Upper lobe of left lung (tissue), 6 donors: Measurements from ENCODE around the gene GPR153. TPM values are rescaled to one million over a fixed set of nuclear protein-coding genes. Genes with fewer than 3 reads are reported as not detected.
A peak's percentile ranks its signal among the peaks of the same experiment; 100 is the strongest.

Source experiments
- ATAC-seq, 2 donors: fragments of 200-7000 bp; cut with Tn5 transposase; one replicate each; pipeline ENCODE4 v1.9.1; 2022; ENCODE audit warnings: mild to moderate bottlenecking in 2 of 2, moderate library complexity in 2 of 2; ENCODE audit not compliant: low FRiP score in 2 of 2
- DNase-seq, 2 donors: peaks; one replicate each; pipeline ENCODE4 v3.0.0-alpha.2; 2019 to 2020
- H3K27ac ChIP-seq, 4 donors: fragments of 200-600 bp; sonication (generic); one replicate each; pipeline ENCODE4 v1.5.1; 2016 to 2019
- H3K27me3 ChIP-seq, 4 donors: fragments of 200-600 bp; sonication (generic); one replicate each; pipeline ENCODE4 v1.5.1; 2017 to 2019
- H3K36me3 ChIP-seq, 4 donors: fragments of 200-600 bp; sonication (generic); one replicate each; pipeline ENCODE4 v1.5.1; 2016 to 2019
- H3K4me1 ChIP-seq, 4 donors: fragments of 200-600 bp; sonication (generic); one replicate each; pipeline ENCODE4 v1.5.1; 2018 to 2019
- H3K4me3 ChIP-seq, 4 donors: fragments of 200-600 bp; sonication (generic); one replicate each; pipeline ENCODE4 v1.5.1; 2017 to 2019; ENCODE audit warnings: mild to moderate bottlenecking in 2 of 4, moderate library complexity in 1 of 4
- H3K9me3 ChIP-seq, 4 donors: fragments of 200-600 bp; sonication (generic); one replicate each; pipeline ENCODE4 v1.5.1; 2018 to 2019
- CTCF ChIP-seq, 6 experiments: fragments of 450-650 bp in 4 of 6; fragments of 200-600 bp in 2 of 6; sonication (generic) in 2 of 6; IDR thresholded peaks; one replicate each; pipeline ENCODE4 v1.5.1; 2016 to 2019; ENCODE audit warnings: antibody characterized with exemption in 6 of 6
- EP300 ChIP-seq, 4 donors: sonication (generic); formaldehyde crosslinking; IDR thresholded peaks; one replicate each; pipeline ENCODE4 v1.5.1; 2017; ENCODE audit warnings: antibody characterized with exemption in 4 of 4, control low read depth in 2 of 4
- POLR2A ChIP-seq, 4 donors: fragments of 450-650 bp; IDR thresholded peaks; one replicate each; pipeline ENCODE4 v1.5.1; 2016 to 2017; ENCODE audit warnings: antibody characterized with exemption in 4 of 4, mild to moderate bottlenecking in 2 of 4
- POLR2AphosphoS5 ChIP-seq, 2 donors: sonication (generic); formaldehyde crosslinking; IDR thresholded peaks; one replicate each; pipeline ENCODE4 v1.5.1; 2017; ENCODE audit warnings: antibody characterized with exemption in 2 of 2
- WGBS, 2 donors: methylation state at CpG; one replicate each; pipeline ENCODE4 v1.1.5; 2017 to 2018; 5-methylcytosine and 5-hydroxymethylcytosine counted together
- total RNA-seq, 6 donors: library from RNA; depleted of rRNA in 4 of 6; stranded (reverse); fragments of >200 nt in 4 of 6; gene quantifications; one replicate each; pipeline versions ENCODE4 v1.1.0 to v1.2.1, GENCODE V29; 2016 to 2021
- donor health status: DM: no; HTN: no; CAD: no; lungs with moderate emphysema.
- donor health status: DM: no; HTN: yes; CAD: no; lungs with severe emphysema.

The GPR153 gene
- total RNA-seq, 6 donors from 2014 or later, result 2.4 to 25.7 (median 12.5) TPM

- H3K36me3 ChIP-seq, result peaks cover 0 to 6% (median 0%) of the 10 kb centered on the region in 4 donors
- WGBS, 2 donors, result 77 to 85% methylated on average over 4 to 8 of the region's 8 CpGs
- H3K9me3 ChIP-seq, result no peaks in the 10 kb centered on the region
- no peak overlapping the region for H3K4me3 ChIP-seq
- no peak for ATAC-seq
- peaks cover 14 to 28% (median 24%) of the 10 kb centered on the region in 4 donors for H3K4me1 ChIP-seq
- no peak overlapping the region for H3K27ac ChIP-seq
- H3K27me3 ChIP-seq, result peaks cover 0 to 9% (median 5%) of the 10 kb centered on the region in 4 donors
- TF ChIP-seq POLR2A (IDR thresholded peaks at IDR 0.05) (no peak), CTCF (IDR thresholded peaks at IDR 0.05) (no peak), EP300 (IDR thresholded peaks at IDR 0.05) (no peak), POLR2AphosphoS5 (IDR thresholded peaks at IDR 0.05) (no peak)
- DNase-seq, result peak in 1 of 2 donors; percentile 57
Observed at GRCh38 chr1:6257541-6258069, 3.3 kb downstream of the GPR153 start.

- Histone ChIP-seq H3K27ac (no peak overlapping the region), H3K36me3 (peaks cover 0 to 6% (median 0%) of the 10 kb centered on the region in 4 donors), H3K4me3 (no peak overlapping the region), H3K9me3 (no peaks in the 10 kb centered on the region), H3K4me1 (peaks cover 12 to 25% (median 22%) of the 10 kb centered on the region in 4 donors), H3K27me3 (peaks cover 0 to 9% (median 3%) of the 10 kb centered on the region in 4 donors)
- ATAC-seq (no peak), DNase-seq (no peak)
- no peak for TF ChIP-seq POLR2AphosphoS5 (IDR thresholded peaks at IDR 0.05)
- no peak for TF ChIP-seq CTCF (IDR thresholded peaks at IDR 0.05)
- TF ChIP-seq POLR2A (IDR thresholded peaks at IDR 0.05), result no peak
- no peak for TF ChIP-seq EP300 (IDR thresholded peaks at IDR 0.05)
- 89% methylated on average over 12 to 13 of the region's 13 CpGs for whole genome bisulfite sequencing, 2 donors
Observed at GRCh38 chr1:6256645-6257044, 4.3 kb downstream of the GPR153 start.

GRCh38 chr1:6254691-6255090 is 6.2 kb downstream of the GPR153 start:
- TF ChIP-seq POLR2A (IDR thresholded peaks at IDR 0.05) (no peak), EP300 (IDR thresholded peaks at IDR 0.05) (no peak), CTCF (IDR thresholded peaks at IDR 0.05) (no peak), POLR2AphosphoS5 (IDR thresholded peaks at IDR 0.05) (no peak)

GRCh38 chr1:6253380-6253779 is 7.5 kb downstream of the GPR153 start:
- H3K36me3 ChIP-seq, result peaks cover 0 to 6% (median 0%) of the 10 kb centered on the region in 4 donors
- DNase-seq, result no peak
- H3K27me3 ChIP-seq, result peaks cover 0 to 17% (median 7%) of the 10 kb centered on the region in 4 donors
- peaks cover 0 to 13% (median 8%) of the 10 kb centered on the region in 4 donors for H3K4me1 ChIP-seq
- H3K4me3 ChIP-seq, result no peak overlapping the region
- 89 to 93% methylated on average over 3 to 8 of the region's 9 CpGs for WGBS, 2 donors
- ATAC-seq, result no peak
- no peaks in the 10 kb centered on the region for H3K9me3 ChIP-seq
- no peak for TF ChIP-seq CTCF (IDR thresholded peaks at IDR 0.05)
- TF ChIP-seq POLR2A (IDR thresholded peaks at IDR 0.05), result no peak
- no peak for TF ChIP-seq POLR2AphosphoS5 (IDR thresholded peaks at IDR 0.05)
- no peak for TF ChIP-seq EP300 (IDR thresholded peaks at IDR 0.05)
- no peak overlapping the region for H3K27ac ChIP-seq

More at GRCh38 chr1:6254691-6255090, 6.2 kb downstream of the GPR153 start:
- DNase-seq (peak in 1 of 2 donors; percentile 80), ATAC-seq (no peak)
- 86 to 90% methylated on average over 6 to 16 of the region's 16 CpGs for WGBS, 2 donors
- Histone ChIP-seq H3K4me1 (peaks cover 2 to 10% (median 8%) of the 10 kb centered on the region in 4 donors), H3K27ac (no peak overlapping the region), H3K27me3 (peaks cover 0 to 6% (median 2%) of the 10 kb centered on the region in 4 donors), H3K9me3 (no peaks in the 10 kb centered on the region), H3K4me3 (no peak overlapping the region), H3K36me3 (peaks cover 0 to 6% (median 0%) of the 10 kb centered on the region in 4 donors)

GRCh38 chr1:6252374-6252710 is 8.6 kb downstream of the GPR153 start:
- peak in 1 of 2 donors; percentile 41 for DNase-seq
- WGBS, 2 donors, result 87% methylated on average over 3 of the region's 4 CpGs; no CpG with 5 or more reads in 1 of the 2 donors

More at GRCh38 chr1:6252374-6252710, 8.6 kb downstream of the GPR153 start:
- TF ChIP-seq POLR2A (IDR thresholded peaks at IDR 0.05) (no peak), EP300 (IDR thresholded peaks at IDR 0.05) (no peak), CTCF (IDR thresholded peaks at IDR 0.05) (no peak), POLR2AphosphoS5 (IDR thresholded peaks at IDR 0.05) (no peak)
- Histone ChIP-seq H3K4me3 (no peak overlapping the region), H3K36me3 (peaks cover 0 to 6% (median 0%) of the 10 kb centered on the region in 4 donors), H3K9me3 (no peaks in the 10 kb centered on the region), H3K4me1 (peaks cover 0 to 13% (median 8%) of the 10 kb centered on the region in 4 donors), H3K27me3 (peaks cover 0 to 19% (median 7%) of the 10 kb centered on the region in 4 donors), H3K27ac (no peak overlapping the region)
- ATAC-seq, result no peak
